ENCODE data around the gene SFT2D3.

Gene SFT2D3

DNA sequence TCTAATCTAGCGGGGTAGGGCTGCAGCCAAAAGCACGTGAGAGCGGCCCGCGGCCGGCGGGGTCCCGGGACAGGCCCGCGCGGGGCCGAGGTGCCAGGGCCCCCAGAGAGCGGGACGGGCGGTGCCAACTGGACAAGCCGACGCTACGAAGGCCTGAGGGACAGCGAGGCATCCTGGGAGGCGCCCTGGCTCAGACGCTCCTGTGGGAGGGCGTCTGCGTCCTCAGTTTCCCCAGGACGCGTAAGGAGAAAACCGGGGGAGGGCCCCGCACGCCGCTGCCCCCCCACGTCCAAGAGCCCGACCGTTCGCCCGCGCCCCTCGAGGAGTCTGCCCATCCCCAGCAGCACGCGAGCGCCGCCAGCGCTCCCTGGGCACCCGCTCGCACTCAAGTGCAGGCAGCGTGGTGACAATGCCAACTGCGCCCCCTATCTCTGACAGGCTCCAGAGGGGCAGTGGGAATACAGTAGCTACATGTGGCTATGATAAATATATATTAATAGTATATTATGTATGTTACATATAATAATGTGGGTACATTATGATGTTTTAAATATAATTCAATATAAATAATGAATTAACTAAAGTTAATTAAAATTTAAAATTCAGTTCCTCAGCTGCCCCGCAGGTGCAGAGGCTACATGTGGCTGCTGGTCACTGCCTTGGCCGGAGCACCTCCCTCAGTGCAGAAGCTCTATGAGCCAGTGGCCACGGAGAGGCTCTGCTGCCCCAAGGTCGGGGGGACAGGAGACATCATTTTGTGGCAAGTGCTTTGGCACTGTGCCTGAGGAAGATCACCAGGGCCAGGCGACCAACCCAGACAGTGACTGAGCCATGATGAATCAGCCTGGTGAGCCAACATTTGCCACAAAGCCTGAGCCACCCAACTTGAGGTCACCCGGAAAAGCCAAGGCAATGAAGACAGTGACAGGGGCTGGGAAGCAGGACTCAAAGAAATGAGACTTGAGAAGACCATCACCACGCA is 5.5 kb upstream of the SFT2D3 start:
- H3K27me3 ChIP-seq: no peaks in the 10 kb centered on the region
- H3K4me1 ChIP-seq: peaks cover 6 to 14% (median 6%) of the 10 kb centered on the region in 10 experiments
- H3K4me2 ChIP-seq: peak overlapping the region in 2 of 11 experiments; percentile 28 to 35; a peak in 2 of 22 replicates
- H3K4me3 ChIP-seq: no peak overlapping the region
- H3K9me3 ChIP-seq (replicated peaks in 1 of 11): peaks cover 11 to 14% (median 13%) of the 10 kb centered on the region in 11 experiments
- no peak overlapping the region for H3K27ac ChIP-seq
- no peak overlapping the region for H3K9ac ChIP-seq
- H4K20me1 ChIP-seq: no peaks in the 10 kb centered on the region
- TF ChIP-seq Cebpa-rat (IDR thresholded peaks at IDR 0.05): no peak
- peaks cover 0 to 5% (median 2%) of the 10 kb centered on the region in 11 experiments; a peak in 6 of 22 replicates for H3K36me3 ChIP-seq

GRCh38 chr2:127697482-127698180 is 3.7 kb upstream of the SFT2D3 start:
- Histone ChIP-seq H3K27me3 (no peaks in the 10 kb centered on the region), H3K36me3 (no peaks in the 10 kb centered on the region), H3K4me2 (no peak overlapping the region), H3K9ac (no peak overlapping the region), H3K27ac (no peak overlapping the region), H3K4me1 (peaks cover 11 to 22% (median 14%) of the 10 kb centered on the region in 10 experiments), H3K4me3 (no peak overlapping the region), H3K9me3 (replicated peaks in 1 of 11) (no peaks in the 10 kb centered on the region), H4K20me1 (peaks cover 0 to 5% (median 3%) of the 10 kb centered on the region in 11 experiments; a peak in 12 of 22 replicates)
- no peak for TF ChIP-seq Cebpa-rat (IDR thresholded peaks at IDR 0.05)

GRCh38 chr2:127698553-127699355 is 2.5 kb upstream of the SFT2D3 start:
- Histone ChIP-seq H3K9me3 (replicated peaks in 1 of 11) (no peaks in the 10 kb centered on the region), H3K36me3 (peaks cover 0 to 11% (median 7%) of the 10 kb centered on the region in 11 experiments; a peak in 11 of 22 replicates), H3K4me3 (no peak overlapping the region), H4K20me1 (peaks cover 0 to 16% (median 14%) of the 10 kb centered on the region in 11 experiments; a peak in 16 of 22 replicates), H3K27me3 (no peaks in the 10 kb centered on the region), H3K9ac (no peak overlapping the region), H3K4me2 (no peak overlapping the region), H3K4me1 (peaks cover 23 to 33% (median 26%) of the 10 kb centered on the region in 10 experiments), H3K27ac (no peak overlapping the region)
- no peak for TF ChIP-seq Cebpa-rat (IDR thresholded peaks at IDR 0.05)

DNA sequence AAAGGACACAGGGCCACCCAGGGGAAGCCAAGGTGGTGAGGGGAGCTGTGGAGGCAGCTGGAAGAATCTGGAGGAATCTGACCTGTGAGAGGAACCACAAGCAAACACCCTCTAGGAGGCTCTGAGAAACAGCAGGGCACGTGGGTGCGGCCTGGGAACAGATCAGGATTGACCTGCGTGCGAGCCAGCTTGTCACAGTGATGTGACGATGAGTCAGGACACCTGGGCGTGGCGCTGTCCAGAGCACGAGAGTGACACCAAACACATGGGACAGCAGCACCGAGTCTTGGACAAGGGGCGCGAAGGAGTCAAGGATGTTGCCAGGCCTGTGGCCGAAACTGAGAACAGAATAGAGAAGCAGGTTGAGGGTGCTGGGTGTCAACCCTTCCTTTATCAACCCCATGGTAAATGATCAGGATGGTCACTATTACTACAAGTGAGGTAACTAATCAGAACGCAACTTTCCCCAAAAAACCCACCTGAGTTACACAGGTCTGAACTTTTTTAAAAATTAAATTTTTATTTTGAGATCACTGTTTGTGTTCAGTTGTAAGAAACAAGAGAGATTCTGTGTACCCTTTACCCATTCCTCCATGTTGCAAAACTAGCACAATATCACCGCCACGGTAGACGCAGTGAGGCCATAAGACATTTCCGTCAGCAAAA is 637 bp upstream of the SFT2D3 start:
- TF ChIP-seq Cebpa-rat (IDR thresholded peaks at IDR 0.05): no peak
- Histone ChIP-seq H3K27ac (peak overlapping the region; percentile 94 to 99 (median 99)), H3K4me3 (peak overlapping the region; percentile 68 to 89 (median 80)), H3K4me1 (peaks cover 34 to 52% (median 40%) of the 10 kb centered on the region in 10 experiments), H3K9me3 (replicated peaks in 1 of 11) (no peaks in the 10 kb centered on the region), H3K4me2 (peak overlapping the region; percentile 76 to 97 (median 91)), H3K9ac (peak overlapping the region; percentile 92 to 99 (median 98)), H3K36me3 (peaks cover 2 to 30% (median 22%) of the 10 kb centered on the region in 11 experiments; a peak in 19 of 22 replicates), H3K27me3 (no peaks in the 10 kb centered on the region), H4K20me1 (peaks cover under 1 to 33% (median 26%) of the 10 kb centered on the region in 11 experiments; a peak in 17 of 22 replicates)

DNA sequence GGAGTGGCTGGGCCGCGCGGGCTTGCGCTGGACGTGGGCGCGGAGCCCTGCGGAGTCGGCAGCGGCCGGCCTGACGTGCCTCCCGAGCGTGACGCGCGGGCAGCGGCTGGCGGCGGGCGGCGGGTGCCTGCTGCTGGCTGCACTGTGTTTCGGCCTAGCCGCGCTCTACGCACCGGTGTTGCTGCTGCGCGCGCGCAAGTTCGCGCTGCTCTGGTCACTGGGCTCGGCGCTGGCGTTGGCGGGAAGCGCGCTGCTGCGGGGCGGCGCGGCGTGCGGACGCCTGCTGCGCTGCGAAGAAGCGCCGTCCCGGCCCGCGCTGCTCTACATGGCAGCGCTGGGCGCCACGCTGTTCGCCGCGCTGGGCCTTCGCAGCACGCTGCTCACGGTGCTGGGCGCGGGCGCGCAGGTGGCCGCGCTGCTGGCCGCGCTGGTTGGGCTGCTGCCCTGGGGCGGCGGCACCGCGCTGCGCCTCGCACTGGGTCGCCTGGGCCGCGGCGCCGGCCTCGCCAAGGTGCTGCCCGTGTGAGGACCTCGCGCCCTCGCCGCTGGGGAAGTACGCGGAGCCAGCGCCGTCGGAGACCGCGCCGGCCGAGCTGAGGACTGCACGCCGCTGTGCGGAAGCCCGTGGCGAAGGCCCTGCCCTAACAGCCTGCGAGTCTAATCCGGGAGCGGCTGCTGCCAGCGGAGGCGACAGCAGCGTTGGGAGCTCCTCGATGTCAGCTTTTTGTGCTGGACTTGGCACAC is 526 bp downstream of the SFT2D3 start:
- TF ChIP-seq Cebpa-rat (IDR thresholded peaks at IDR 0.05): no peak
- Histone ChIP-seq H3K27me3 (no peaks in the 10 kb centered on the region), H3K4me1 (peaks cover 34 to 51% (median 40%) of the 10 kb centered on the region in 10 experiments), H3K4me2 (peak overlapping the region; percentile 76 to 97 (median 89)), H3K9me3 (replicated peaks in 1 of 11) (no peaks in the 10 kb centered on the region), H3K27ac (peak overlapping the region; percentile 94 to 99 (median 99)), H3K9ac (peak overlapping the region; percentile 92 to 99 (median 98)), H3K36me3 (peaks cover 14 to 42% (median 34%) of the 10 kb centered on the region in 11 experiments), H3K4me3 (peak overlapping the region; percentile 68 to 89 (median 80)), H4K20me1 (peaks cover 11 to 37% (median 31%) of the 10 kb centered on the region in 11 experiments; a peak in 18 of 22 replicates)

- Histone ChIP-seq H3K4me3 (peak overlapping the region; percentile 68 to 89 (median 80)), H3K4me1 (peaks cover 34 to 51% (median 40%) of the 10 kb centered on the region in 10 experiments), H3K36me3 (peaks cover 20 to 49% (median 40%) of the 10 kb centered on the region in 11 experiments), H4K20me1 (peaks cover 11 to 37% (median 31%) of the 10 kb centered on the region in 11 experiments; a peak in 18 of 22 replicates), H3K4me2 (peak overlapping the region; percentile 76 to 97 (median 89)), H3K9me3 (replicated peaks in 1 of 11) (no peaks in the 10 kb centered on the region), H3K27me3 (no peaks in the 10 kb centered on the region), H3K27ac (peak overlapping the region; percentile 94 to 99 (median 99)), H3K9ac (peak overlapping the region; percentile 92 to 99 (median 98))
- TF ChIP-seq Cebpa-rat (IDR thresholded peaks at IDR 0.05): no peak
Observed at GRCh38 chr2:127702395-127703009, 1.2 kb downstream of the SFT2D3 start.

DNA sequence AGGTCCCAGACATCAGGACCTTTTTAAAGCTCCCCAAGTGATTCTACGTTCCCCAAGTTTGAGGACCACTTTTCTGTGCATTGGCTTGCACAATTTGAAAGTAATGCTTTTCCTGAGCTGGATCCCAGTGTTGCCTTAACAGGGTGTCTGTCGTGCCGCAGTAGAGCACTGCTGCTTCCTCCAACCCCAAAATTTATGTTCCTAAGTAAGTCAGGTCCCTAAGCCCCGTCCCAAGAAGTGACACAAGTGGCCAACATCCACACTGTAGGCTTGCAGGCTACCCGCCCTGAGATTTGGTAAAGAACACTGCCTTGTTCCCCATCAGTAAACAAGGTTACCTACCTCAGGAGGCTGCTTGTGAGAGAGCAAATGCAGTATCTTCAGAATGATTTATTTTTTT is 2.0 kb downstream of the SFT2D3 start:
- no peak for TF ChIP-seq Cebpa-rat (IDR thresholded peaks at IDR 0.05)
- H3K27ac ChIP-seq: peak overlapping the region in 1 of 11 experiments; percentile 99; a peak in 2 of 22 replicates
- peak overlapping the region; percentile 76 to 97 (median 89) for H3K4me2 ChIP-seq
- peak overlapping the region in 8 of 10 experiments; percentile 68 to 89 (median 82); a peak in 9 of 20 replicates for H3K4me3 ChIP-seq
- H3K36me3 ChIP-seq: peaks cover 28 to 56% (median 48%) of the 10 kb centered on the region in 11 experiments
- H3K4me1 ChIP-seq: peaks cover 34 to 51% (median 40%) of the 10 kb centered on the region in 10 experiments
- no peaks in the 10 kb centered on the region for H3K27me3 ChIP-seq
- H3K9ac ChIP-seq: peak overlapping the region in 8 of 11 experiments; percentile 92 to 99 (median 98); a peak in 10 of 22 replicates
- H3K9me3 ChIP-seq (replicated peaks in 1 of 11): no peaks in the 10 kb centered on the region
- peaks cover 11 to 37% (median 31%) of the 10 kb centered on the region in 11 experiments; a peak in 18 of 22 replicates for H4K20me1 ChIP-seq

Measured in BLaER1 treated with 17β-estradiol and CSF1 and Interleukin-3, amounts not matched to agents 10 nM and 100 nM (cell line).